ENCODE data around the gene C19orf47. TPM values are rescaled to one million over a fixed set of nuclear protein-coding genes. Genes with fewer than 3 reads are reported as not detected.

Gene C19orf47
- total RNA-seq, 1 experiment from 2014 or later = 11.6 TPM

DNA sequence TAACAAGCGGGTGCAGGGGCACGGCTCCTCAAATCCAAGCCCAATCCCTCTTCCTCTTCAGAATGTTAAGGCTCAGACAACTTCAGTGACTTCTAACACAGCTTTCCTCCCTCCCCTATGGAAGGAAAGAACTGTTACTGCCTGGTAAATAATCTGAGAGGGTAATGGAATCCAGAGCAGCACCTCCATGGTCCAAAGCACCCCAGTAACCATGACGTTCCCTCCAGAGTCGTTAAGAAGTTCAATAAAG lies 64.0 kb downstream of the C19orf47 start:
- no peaks in the 10 kb centered on the region for H3K27me3 ChIP-seq (replicated peaks)
- H3K4me3 ChIP-seq = peak overlapping the region; percentile 84
- no peak overlapping the region for H3K27ac ChIP-seq
- no peak for DNase-seq (ENCODE audit: low read depth in 1 of 2, low spot score in 2 of 2)
- H3K36me3 ChIP-seq = peaks cover 9% of the 10 kb centered on the region
- H3K9me3 ChIP-seq (replicated peaks) = no peaks in the 10 kb centered on the region
- H3K4me1 ChIP-seq (replicated peaks) = peaks cover 12% of the 10 kb centered on the region

DNA sequence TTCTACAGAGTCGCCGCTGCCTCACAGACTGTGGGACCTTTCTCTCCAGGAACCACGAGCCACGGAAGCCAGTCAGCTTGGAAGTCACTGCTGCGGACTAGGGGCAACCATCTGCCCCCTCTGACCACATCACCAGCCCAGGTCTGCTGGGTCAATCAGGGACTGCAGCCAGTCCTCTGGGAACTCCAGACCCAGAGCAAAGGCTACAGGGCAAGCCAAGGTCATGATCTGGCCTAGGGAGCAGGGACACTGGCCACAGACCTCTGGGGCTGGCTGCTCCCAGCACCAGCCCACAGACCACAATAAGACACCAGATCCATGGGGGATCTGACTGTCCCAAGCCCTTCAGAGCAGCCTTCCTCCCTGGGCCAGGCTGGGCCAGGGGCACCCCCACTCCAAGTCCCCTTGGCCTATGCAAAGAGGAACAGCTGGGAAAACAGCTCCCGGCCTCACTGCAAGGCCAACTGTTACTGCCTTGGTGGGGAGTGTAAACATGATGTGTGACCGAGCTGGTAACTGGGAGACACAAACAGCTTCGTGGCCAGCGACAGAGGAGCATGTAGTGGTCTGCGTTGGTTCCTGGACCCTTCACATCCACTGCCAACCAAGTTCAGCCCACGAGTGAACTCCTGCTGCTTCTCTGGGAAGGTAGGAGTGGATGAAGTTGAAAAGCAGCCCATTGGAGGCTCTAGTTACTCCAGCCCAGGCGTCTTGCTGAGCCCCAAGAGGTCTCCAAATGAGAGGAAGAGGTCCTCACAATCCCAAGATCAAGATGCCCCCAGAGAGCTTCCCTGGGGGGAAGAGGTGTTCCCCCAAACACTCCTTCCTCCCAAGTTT lies 64.6 kb downstream of the C19orf47 start:
- Histone ChIP-seq H3K4me1 (replicated peaks) (peaks cover 12% of the 10 kb centered on the region), H3K27ac (no peak overlapping the region), H3K36me3 (peaks cover 9% of the 10 kb centered on the region), H3K4me3 (peak overlapping the region; percentile 84), H3K9me3 (replicated peaks) (no peaks in the 10 kb centered on the region), H3K27me3 (replicated peaks) (no peaks in the 10 kb centered on the region)
- no peak for DNase-seq (ENCODE audit: low read depth in 1 of 2, low spot score in 2 of 2)

DNA sequence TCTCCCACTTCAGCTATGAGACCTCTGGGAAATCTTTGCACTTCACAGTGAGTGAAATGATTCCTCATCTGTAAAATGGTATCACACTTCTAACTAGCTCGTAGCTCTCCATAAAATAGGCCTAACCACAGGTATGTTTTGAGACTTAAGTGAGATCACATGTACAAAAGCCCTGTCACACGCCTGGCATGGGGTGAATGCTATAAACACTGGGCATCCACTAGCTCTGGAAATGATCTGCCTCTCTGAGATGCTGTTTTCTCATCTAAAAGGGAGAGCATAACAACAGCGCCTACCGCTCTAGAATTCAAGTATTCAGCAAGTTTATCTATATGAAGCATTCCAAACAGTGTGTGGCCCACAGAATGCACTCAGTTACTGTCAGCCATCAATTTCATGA lies 65.3 kb downstream of the C19orf47 start:
- DNase-seq (ENCODE audit: low read depth in 1 of 2, low spot score in 2 of 2) = no peak
- peaks cover 12% of the 10 kb centered on the region for H3K4me1 ChIP-seq (replicated peaks)
- H3K27me3 ChIP-seq (replicated peaks) = no peaks in the 10 kb centered on the region
- peaks cover 9% of the 10 kb centered on the region for H3K36me3 ChIP-seq
- no peak overlapping the region for H3K4me3 ChIP-seq
- no peaks in the 10 kb centered on the region for H3K9me3 ChIP-seq (replicated peaks)
- no peak overlapping the region for H3K27ac ChIP-seq

DNA sequence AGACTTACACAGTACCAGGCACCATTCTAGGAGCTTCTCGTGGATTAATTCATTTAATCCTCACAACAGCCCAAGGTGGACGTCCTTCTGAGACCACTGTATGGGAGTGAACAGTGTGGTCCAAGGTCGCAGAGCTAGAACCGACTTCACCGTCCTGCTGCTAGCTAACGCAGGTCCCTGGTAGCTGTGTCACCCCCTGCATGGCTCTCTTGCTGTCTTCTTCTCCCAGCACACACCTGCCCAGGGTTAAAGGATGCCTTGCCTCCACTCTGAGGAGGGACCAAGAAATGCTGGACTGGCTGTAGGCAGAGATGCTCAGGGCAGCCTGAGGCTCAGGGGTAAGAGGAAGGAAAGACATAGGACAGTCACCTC lies 66.0 kb downstream of the C19orf47 start:
- H3K27me3 ChIP-seq (replicated peaks) = no peaks in the 10 kb centered on the region
- no peak for DNase-seq (ENCODE audit: low read depth in 1 of 2, low spot score in 2 of 2)
- H3K4me1 ChIP-seq (replicated peaks) = peaks cover 12% of the 10 kb centered on the region
- H3K27ac ChIP-seq = no peak overlapping the region
- H3K9me3 ChIP-seq (replicated peaks) = no peaks in the 10 kb centered on the region
- no peak overlapping the region for H3K4me3 ChIP-seq
- H3K36me3 ChIP-seq = peaks cover 9% of the 10 kb centered on the region

DNA sequence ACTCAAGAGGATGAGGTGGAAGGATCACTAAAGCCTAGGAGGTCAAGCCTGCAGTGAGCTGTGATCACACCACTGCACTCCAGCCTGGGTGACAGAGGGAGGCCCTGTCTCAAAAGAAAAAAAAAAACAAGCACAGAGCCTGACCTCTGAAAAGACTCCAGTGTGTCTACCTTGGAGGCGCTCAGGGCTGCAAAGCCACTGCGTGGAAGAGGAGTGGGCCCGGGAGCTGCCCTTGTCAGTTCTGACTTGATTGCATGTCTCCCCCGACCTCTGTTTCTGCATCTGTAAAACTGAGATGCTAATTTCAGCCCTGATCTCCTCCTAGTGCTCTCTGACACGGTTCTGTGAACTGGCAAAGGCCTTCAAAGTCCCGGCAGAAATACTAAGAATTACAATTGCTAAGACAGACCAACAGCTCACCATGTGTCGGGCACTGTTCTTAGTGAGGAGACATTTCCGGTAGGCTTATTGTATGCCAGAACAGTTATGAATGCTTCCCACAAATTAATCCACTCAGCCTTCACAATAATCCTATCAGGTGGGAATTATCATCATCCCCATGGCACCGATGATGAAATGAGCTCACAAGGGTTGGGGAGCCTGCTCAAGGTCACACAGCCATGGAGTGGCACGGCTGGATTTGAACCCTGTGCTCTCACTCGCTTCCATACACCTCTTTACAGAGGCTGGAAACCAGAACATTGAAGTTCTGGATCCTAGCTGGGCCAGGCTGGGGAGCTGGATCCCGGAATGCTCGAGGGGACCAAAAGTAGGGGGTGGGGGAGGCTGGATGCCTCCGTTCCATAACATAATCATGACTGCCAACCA lies 66.6 kb downstream of the C19orf47 start:
- Histone ChIP-seq H3K27ac (no peak overlapping the region), H3K4me3 (no peak overlapping the region), H3K9me3 (replicated peaks) (no peaks in the 10 kb centered on the region), H3K4me1 (replicated peaks) (peaks cover 12% of the 10 kb centered on the region), H3K27me3 (replicated peaks) (no peaks in the 10 kb centered on the region), H3K36me3 (peaks cover 9% of the 10 kb centered on the region)
- DNase-seq (ENCODE audit: low read depth in 1 of 2, low spot score in 2 of 2) = no peak

DNA sequence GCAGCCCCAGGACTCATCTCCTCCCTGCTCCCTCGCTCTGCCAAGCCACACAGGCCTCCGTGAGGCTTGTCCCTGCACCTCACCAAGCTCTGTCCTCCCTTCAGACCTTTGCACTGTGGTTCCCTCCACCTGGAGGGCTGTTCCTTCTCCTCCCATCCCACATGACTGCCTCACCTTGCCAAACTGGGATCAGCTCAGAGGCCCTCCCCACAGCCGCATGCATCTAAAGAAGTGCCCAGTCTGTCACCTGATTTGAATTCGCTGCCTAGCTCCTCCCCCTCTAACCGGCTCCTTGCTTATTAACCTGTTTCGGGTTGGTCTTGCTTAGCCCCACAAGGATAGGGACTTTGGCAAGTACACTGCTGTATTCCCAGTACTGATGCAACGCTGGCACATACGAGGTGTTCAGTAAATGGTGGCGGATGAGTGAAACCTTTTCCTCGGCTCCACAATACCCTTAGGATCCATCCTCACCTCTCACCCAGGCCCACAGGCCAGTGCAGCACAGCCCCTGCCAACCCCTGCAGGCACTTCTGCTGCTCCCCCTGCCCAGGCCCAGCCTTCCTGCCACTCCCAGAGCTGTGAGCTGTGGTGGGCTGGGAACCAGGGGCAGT lies 67.5 kb downstream of the C19orf47 start:
- Histone ChIP-seq H3K27ac (no peak overlapping the region), H3K27me3 (replicated peaks) (no peaks in the 10 kb centered on the region), H3K9me3 (replicated peaks) (no peaks in the 10 kb centered on the region), H3K4me3 (no peak overlapping the region), H3K36me3 (peaks cover 9% of the 10 kb centered on the region), H3K4me1 (replicated peaks) (peaks cover 10% of the 10 kb centered on the region)
- DNase-seq (ENCODE audit: low read depth in 1 of 2, low spot score in 2 of 2) = no peak

DNA sequence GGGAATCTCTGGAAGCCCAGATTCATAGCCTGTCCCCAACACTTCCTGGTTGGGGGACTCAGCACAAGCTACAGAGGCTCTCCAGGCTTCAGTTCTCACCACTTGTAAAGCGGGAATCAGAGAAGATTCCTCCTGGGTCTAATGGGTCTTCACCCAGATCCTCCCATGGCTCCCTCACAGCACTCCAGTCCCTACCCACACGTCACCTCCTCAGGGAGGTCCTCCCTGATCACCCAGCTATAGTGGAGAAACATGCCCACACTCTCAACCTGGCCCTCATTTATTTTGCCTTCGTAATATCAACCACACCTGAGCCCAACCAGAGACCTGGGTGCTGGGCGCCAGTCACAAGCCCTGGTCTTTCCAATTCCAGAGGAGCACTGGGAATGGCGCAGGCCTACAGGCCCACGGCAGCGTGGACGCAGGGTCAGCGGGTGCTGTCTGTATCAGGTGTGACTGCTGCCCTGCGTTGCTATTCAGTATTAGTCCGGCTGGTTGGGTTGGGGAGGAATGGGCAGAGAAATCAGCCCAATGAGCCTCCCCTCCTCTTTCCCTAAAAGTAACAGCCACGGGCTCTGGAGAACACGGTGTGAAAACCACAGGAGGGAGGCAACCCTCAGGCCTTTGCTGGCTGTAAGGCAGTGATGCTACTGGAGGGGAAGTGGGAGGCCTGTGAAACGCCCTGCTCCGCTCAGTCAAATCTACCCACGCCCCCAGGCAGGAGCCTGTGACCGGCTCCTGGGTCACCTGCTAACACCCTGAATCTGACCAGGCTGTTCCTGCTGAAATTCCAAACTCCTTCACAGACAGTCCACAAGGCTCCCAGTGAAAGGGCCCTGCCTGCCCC lies 68.2 kb downstream of the C19orf47 start:
- H3K27ac ChIP-seq = no peak overlapping the region

DNA sequence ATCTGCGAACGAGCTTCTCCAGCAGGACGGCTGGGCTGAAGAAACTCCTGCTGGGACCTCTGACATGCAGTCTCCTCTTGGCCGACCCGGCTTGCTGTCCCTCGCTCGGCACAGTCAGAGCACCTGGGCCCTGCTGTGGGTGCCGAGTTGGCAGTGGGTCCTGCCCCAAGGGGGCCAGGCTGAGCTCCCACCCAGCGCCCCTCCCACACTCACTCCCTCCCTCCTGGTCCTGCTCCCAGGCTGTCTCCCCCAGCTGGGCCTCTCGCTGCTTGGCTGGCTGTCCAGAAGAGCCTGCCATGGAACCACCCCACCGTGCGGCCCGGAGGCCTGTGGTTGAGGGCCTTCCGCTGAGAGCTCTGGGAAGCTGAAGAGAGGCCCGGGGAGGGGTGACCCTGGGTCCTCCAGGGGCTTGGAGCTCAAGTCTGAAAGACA lies 69.1 kb downstream of the C19orf47 start:
- no peak for DNase-seq (ENCODE audit: low read depth in 1 of 2, low spot score in 2 of 2)
- Histone ChIP-seq H3K36me3 (peaks cover 9% of the 10 kb centered on the region), H3K4me3 (no peak overlapping the region), H3K27me3 (replicated peaks) (no peaks in the 10 kb centered on the region), H3K4me1 (replicated peaks) (0 out of 2 replicates have a peak, but pooled peaks cover 6% of the 10 kb centered on the region), H3K9me3 (replicated peaks) (no peaks in the 10 kb centered on the region), H3K27ac (no peak overlapping the region)

More for the DNA sequence above, 68.2 kb downstream of the C19orf47 start:
- 0 out of 2 replicates have a peak, but pooled peaks cover 9% of the 10 kb centered on the region for H3K4me1 ChIP-seq (replicated peaks)
- no peak overlapping the region for H3K4me3 ChIP-seq
- H3K27me3 ChIP-seq (replicated peaks) = no peaks in the 10 kb centered on the region
- no peak for DNase-seq (ENCODE audit: low read depth in 1 of 2, low spot score in 2 of 2)
- peaks cover 9% of the 10 kb centered on the region for H3K36me3 ChIP-seq
- no peaks in the 10 kb centered on the region for H3K9me3 ChIP-seq (replicated peaks)

DNA sequence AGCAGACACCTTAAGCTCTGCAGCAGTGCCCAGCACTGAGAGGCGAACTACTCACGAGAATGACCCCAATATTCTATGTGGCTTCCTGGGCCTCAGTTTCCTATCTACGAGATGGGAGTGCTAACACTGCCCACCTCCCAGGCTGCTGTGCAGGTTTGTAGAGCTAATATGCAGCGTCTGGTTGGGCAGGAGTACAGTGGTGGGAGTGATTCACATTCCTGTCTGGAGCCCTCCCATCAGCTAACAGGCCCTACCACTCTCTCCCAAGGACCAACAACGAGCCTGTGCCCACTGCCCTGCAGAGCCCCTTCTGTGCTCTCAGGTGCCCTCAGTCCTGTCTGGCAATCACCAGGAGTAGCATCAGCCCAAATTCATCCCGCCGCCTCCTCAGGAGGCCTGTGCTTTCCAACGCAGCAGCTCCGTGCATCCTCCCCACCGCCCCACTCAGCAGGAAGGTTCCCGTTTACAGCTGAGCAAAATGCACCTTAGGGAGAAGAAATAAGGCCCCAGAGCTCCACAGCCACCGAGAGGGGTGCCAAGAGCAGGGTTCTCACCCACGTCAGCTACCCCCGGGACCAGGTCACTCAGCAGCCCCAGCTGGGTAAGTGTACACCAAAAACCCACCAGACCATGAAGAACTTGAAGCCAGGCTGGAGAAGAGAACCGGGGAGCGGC lies 69.7 kb downstream of the C19orf47 start:
- peaks cover 9% of the 10 kb centered on the region for H3K36me3 ChIP-seq
- no peaks in the 10 kb centered on the region for H3K27me3 ChIP-seq (replicated peaks)
- H3K9me3 ChIP-seq (replicated peaks) = no peaks in the 10 kb centered on the region
- no peak overlapping the region for H3K4me3 ChIP-seq
- no peak for DNase-seq (ENCODE audit: low read depth in 1 of 2, low spot score in 2 of 2)
- no peak overlapping the region for H3K27ac ChIP-seq
- H3K4me1 ChIP-seq (replicated peaks) = no peaks in the 10 kb centered on the region

DNA sequence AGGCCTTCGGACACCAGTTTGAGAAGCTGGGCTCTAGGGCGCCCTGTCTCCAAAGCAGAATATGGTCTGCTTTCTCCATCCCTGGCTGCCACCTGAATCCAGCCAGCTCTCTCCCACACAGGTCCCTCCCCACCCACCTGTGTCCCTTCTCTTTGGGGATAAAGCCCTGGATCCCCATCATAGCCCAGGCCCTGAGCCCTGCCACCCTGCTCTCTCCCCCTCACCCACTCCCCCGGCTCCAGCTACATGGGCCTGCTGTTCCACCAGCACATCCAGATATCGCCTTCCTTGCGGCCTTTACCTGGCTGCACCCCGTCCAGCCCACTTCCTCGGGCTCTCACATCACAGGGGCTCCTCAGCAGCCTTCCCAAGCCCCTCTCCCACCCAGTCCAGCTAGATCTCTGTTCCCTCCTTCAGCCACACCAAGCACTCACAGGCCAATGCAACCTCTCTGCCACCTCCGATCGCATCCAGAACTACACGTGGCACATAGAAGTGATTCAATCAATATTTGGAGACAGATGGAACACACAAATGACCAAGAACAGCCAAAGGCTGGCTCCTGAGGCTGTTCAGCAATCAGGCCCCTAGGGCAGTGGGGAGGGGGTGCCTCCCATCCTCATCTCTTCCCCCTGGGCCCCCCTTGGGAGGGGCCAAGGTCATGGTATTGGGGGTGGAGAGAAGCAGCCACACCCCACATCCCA lies 70.7 kb downstream of the C19orf47 start:
- Histone ChIP-seq H3K4me1 (replicated peaks) (no peaks in the 10 kb centered on the region), H3K36me3 (peaks cover 8% of the 10 kb centered on the region), H3K9me3 (replicated peaks) (no peaks in the 10 kb centered on the region), H3K27me3 (replicated peaks) (no peaks in the 10 kb centered on the region), H3K4me3 (no peak overlapping the region), H3K27ac (no peak overlapping the region)
- no peak for DNase-seq (ENCODE audit: low read depth in 1 of 2, low spot score in 2 of 2)

DNA sequence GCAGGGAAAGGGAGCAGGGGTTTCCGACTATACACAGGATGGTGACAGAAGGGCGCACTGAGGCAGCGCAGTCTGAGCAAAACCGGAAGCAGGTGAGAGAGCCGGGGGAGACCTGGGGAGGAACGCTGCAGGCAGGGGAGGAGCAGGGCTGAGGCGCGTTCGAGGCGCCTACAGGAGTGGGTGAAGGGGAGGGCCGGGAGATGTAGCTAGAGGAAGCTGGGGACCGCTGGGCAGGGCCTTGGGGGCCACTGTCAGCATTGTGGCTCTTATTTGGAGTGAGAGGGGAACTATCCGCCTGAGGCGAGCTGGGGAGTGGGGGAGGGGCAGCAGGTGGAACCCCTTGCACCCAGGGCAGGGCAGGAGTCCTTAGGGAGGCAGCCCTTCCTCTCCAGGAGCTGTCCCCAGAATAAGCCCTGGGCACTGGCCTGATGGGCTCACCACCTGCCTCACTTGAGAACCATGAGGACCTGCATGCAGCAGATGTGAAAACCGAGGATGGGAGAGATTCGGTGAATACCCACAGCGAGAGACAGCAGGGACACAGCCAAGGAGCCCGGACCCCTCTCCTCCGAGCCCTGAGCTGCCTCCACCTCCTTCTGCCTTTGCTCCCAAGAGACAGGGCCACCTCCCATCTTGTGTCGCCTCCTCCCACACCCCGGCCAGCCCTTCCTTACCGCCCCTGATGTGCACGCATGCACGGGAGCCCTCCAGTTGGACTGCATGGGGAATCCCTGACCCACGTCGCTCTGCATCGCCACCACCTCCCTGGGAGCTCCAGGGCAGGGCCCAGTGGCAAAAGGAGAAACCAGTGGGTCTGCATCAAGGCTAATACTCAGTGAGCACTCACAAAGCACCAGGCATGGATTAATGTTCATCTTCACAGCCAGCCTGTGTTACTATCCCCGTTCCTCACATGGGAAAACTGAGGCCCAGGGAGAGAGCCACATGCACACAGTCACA lies 73.3 kb downstream of the C19orf47 start:
- Histone ChIP-seq H3K9me3 (replicated peaks) (no peaks in the 10 kb centered on the region), H3K27ac (no peak overlapping the region), H3K4me1 (replicated peaks) (no peaks in the 10 kb centered on the region), H3K36me3 (no peaks in the 10 kb centered on the region; the same call in none of the 2 replicates), H3K27me3 (replicated peaks) (no peaks in the 10 kb centered on the region), H3K4me3 (no peak overlapping the region)
- no peak for DNase-seq (ENCODE audit: low read depth in 1 of 2, low spot score in 2 of 2)
